ENCODE data around the gene EEFSEC.

DNA sequence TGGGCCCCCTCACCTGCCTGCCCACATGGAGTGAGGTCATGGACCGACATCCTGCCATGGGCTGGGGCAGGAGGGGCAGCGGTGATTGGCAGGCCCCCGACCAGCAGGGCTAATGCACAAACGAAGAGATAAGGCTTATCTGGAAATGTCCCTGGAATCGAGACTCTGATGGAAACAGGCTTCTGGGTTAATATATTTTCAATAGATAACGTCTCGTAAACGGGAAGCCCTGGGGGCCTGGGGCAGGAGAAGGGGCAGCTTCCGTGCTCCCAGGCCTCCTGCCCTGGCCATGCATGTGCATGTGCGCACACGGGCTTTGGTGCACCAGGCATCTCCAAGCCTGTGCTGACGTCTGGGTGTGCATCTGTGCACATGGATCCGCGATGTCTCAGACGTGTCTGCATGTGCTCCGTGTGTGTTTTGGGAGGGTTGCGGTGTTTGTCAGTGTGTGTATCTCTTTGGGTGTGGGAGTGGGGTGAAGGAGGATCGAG is 258.3 kb downstream of the EEFSEC start:
- TF ChIP-seq EZH2 (IDR thresholded peaks at IDR 0.05; ENCODE audit: insufficient read depth, poor library complexity, severe bottlenecking) (no peak), EZH2phosphoT487 (IDR thresholded peaks at IDR 0.05; ENCODE audit: insufficient read depth, low read depth) (no peak)

Data from GM23248 (cell line).